IMR-90 (cell line): ENCODE measurements around the gene FAM53B. TPM values are rescaled to one million over a fixed set of nuclear protein-coding genes. Genes with fewer than 3 reads are reported as not detected.

ENCODE experiments used
- ATAC-seq: fragments of 200-7000 bp; cut with Tn5 transposase; 2 replicates; pipeline ENCODE4 v1.9.1; 2020; ENCODE audit warnings: low read depth, mild to moderate bottlenecking, moderate library complexity
- BruUV-seq: library from RNA; stranded (reverse); fragments of 400-500 nt; replicated peaks from 2 replicates; lab custom pipeline; 2021; lab: Mats Ljungman, UMichigan
- CTCF ChIA-PET: fragments of 300-600 bp; formaldehyde crosslinking; extraction: SDS; loops from one replicate; lab custom pipeline; 2021; ENCODE audit warnings: antibody characterized with exemption; lab: Yijun Ruan, JAX
- POLR2A ChIA-PET: fragments of 300-600 bp; sonication (Branson Sonifier 250); formaldehyde crosslinking; loops from one replicate; lab custom pipeline; 2022; ENCODE audit warnings: antibody characterized with exemption; ENCODE audit not compliant: unreplicated experiment; lab: Charles Lee
- DNase-seq: peaks from one replicate; pipeline ENCODE4 v3.0.0; 2013
- H2AFZ ChIP-seq: replicated peaks from 2 replicates; pipeline ENCODE3; 2013; ENCODE audit warnings: low read length, mild to moderate bottlenecking; ENCODE audit not compliant: poor library complexity
- H2AK5ac ChIP-seq: 2 replicates; pipeline ENCODE4 v1.6.1; 2013; ENCODE audit warnings: low read depth, low read length, inconsistent platforms
- H2AK9ac ChIP-seq: replicated peaks from 2 replicates; pipeline ENCODE3; 2013; ENCODE audit warnings: mild to moderate bottlenecking, low read depth, low read length, moderate library complexity; ENCODE audit not compliant: poor library complexity
- H2BK120ac ChIP-seq: 2 replicates; pipeline ENCODE4 v1.6.1; 2013; ENCODE audit warnings: low read depth, low read length, inconsistent platforms
- H2BK15ac ChIP-seq: 3 replicates; pipeline ENCODE4 v1.6.1; 2013; ENCODE audit warnings: low read depth, low read length, inconsistent platforms
- H2BK20ac ChIP-seq: 2 replicates; pipeline ENCODE4 v1.6.1; 2013; ENCODE audit warnings: low read depth, mild to moderate bottlenecking, inconsistent platforms, low read length, moderate library complexity
- H2BK5ac ChIP-seq: 2 replicates; pipeline ENCODE4 v1.6.1; 2013; ENCODE audit warnings: mild to moderate bottlenecking, low read depth, low read length, inconsistent platforms; ENCODE audit not compliant: poor library complexity, severe bottlenecking
- H3K14ac ChIP-seq: replicated peaks from 2 replicates; pipeline ENCODE4 v1.6.1; 2013; ENCODE audit warnings: low read depth, low read length, inconsistent platforms
- H3K18ac ChIP-seq: 2 replicates; pipeline ENCODE4 v1.6.1; 2013; ENCODE audit warnings: low read depth, low read length, control low read depth
- H3K23ac ChIP-seq: 2 replicates; pipeline ENCODE4 v1.6.1; 2013; ENCODE audit warnings: low read depth, low read length, inconsistent platforms
- H3K27ac ChIP-seq: 2 replicates; pipeline ENCODE4 v1.5.1; 2013; ENCODE audit warnings: mild to moderate bottlenecking, control low read depth, low read length; ENCODE audit not compliant: insufficient read depth
- H3K27me3 ChIP-seq: 2 replicates; pipeline ENCODE4 v1.6.1; 2013; ENCODE audit warnings: low read length; ENCODE audit not compliant: control insufficient read depth, insufficient read depth
- H3K36me3 ChIP-seq: 2 replicates; pipeline ENCODE4 v1.6.1; 2013; ENCODE audit warnings: low read length, mixed read lengths; ENCODE audit not compliant: control insufficient read depth, insufficient read depth
- H3K4ac ChIP-seq: 2 replicates; pipeline ENCODE4 v1.6.1; 2013; ENCODE audit warnings: low read depth, low read length, inconsistent platforms
- H3K4me1 ChIP-seq: 2 replicates; pipeline ENCODE4 v1.6.1; 2013; ENCODE audit warnings: low read length, mixed read lengths; ENCODE audit not compliant: control insufficient read depth, insufficient read depth
- H3K4me2 ChIP-seq: 2 replicates; pipeline ENCODE4 v1.6.1; 2013; ENCODE audit warnings: low read depth, mild to moderate bottlenecking, control low read depth, low read length, moderate library complexity
- H3K4me3 ChIP-seq: 2 replicates; pipeline ENCODE4 v1.5.1; 2013; ENCODE audit warnings: low read depth, mild to moderate bottlenecking, control low read depth, low read length, moderate library complexity; ENCODE audit not compliant: insufficient read depth
- H3K56ac ChIP-seq: 2 replicates; pipeline ENCODE4 v1.6.1; 2013; ENCODE audit warnings: low read length, inconsistent platforms; ENCODE audit not compliant: insufficient read depth; ENCODE audit errors: extremely low read depth
- H3K79me1 ChIP-seq, 2 experiments: 2 replicates each; pipeline ENCODE4 v1.6.1; 2013; ENCODE audit warnings: low read length in 2 of 2, inconsistent platforms in 1 of 2, low read depth in 1 of 2
- H3K9ac ChIP-seq: 2 replicates; pipeline ENCODE4 v1.6.1; 2013; ENCODE audit warnings: low read depth, low read length, control low read depth
- H3K9me1 ChIP-seq: 2 replicates; pipeline ENCODE4 v1.6.1; 2013; ENCODE audit warnings: low read length, inconsistent platforms; ENCODE audit not compliant: insufficient read depth
- H3K9me3 ChIP-seq: 2 replicates; pipeline ENCODE4 v1.6.1; 2013; ENCODE audit warnings: low read length; ENCODE audit not compliant: control insufficient read depth, insufficient read depth
- H4K20me1 ChIP-seq: 2 replicates; pipeline ENCODE4 v1.6.1; 2013; ENCODE audit warnings: low read length, inconsistent platforms; ENCODE audit not compliant: insufficient read depth
- H4K5ac ChIP-seq: 2 replicates; pipeline ENCODE4 v1.6.1; 2013; ENCODE audit warnings: mild to moderate bottlenecking, low read depth, low read length, control low read depth
- H4K8ac ChIP-seq, 2 experiments: 2 replicates each; pipeline ENCODE4 v1.6.1; 2013; ENCODE audit warnings: low read depth in 2 of 2, low read length in 2 of 2, control low read depth in 1 of 2, inconsistent platforms in 1 of 2
- H4K91ac ChIP-seq: 2 replicates; pipeline ENCODE4 v1.6.1; 2013; ENCODE audit warnings: low read depth, low read length, inconsistent platforms; ENCODE audit not compliant: insufficient read depth
- FOS ChIP-seq: fragments of 150-350 bp; IDR thresholded peaks from 2 replicates; pipeline ENCODE4 v1.6.1; 2016; ENCODE audit warnings: low read depth, low read length
- MXI1 ChIP-seq: IDR thresholded peaks from 2 replicates; pipeline ENCODE4 v1.6.1; 2012; ENCODE audit warnings: low read depth, mild to moderate bottlenecking, low read length, moderate library complexity, borderline replicate concordance
- POLR2A ChIP-seq: IDR thresholded peaks from 2 replicates; pipeline ENCODE4 v1.6.1; 2012; ENCODE audit warnings: mild to moderate bottlenecking, low read depth, low read length
- WGBS, 2 experiments: methylation state at CpG; one replicate each; pipeline versions ENCODE4 v1.1.5 to v1.1.7; 2013; ENCODE audit warnings: missing lambda C conversion rate in 2 of 2; ENCODE audit not compliant: insufficient read length in 1 of 2; ENCODE audit errors: extremely low coverage in 2 of 2; 5-methylcytosine and 5-hydroxymethylcytosine counted together
- dilution Hi-C: fragments of 300-500 bp; cut with HindIII; formaldehyde crosslinking; loops from one replicate; pipeline ENCODE4 v1.14.3; 2018; ENCODE audit warnings: low sequenced_read_pairs; ENCODE audit not compliant: unreplicated experiment
- in situ Hi-C: fragments of 300-500 bp; cut with MboI; formaldehyde crosslinking; loops from 3 replicates; pipeline ENCODE4 v1.14.3; 2019; ENCODE audit warnings: low sequenced_read_pairs, inconsistent platforms, mixed read lengths
- intact Hi-C: fragments of 100-400 bp; cut with micrococcal nuclease; formaldehyde crosslinking; loops from 2 replicates; pipeline ENCODE4 v1.10.0; 2022
- polyA plus RNA-seq, 3 experiments: library from polyadenylated mRNA; depleted of rRNA; stranded (reverse); fragments of >200 nt; gene quantifications; 2 replicates each; pipeline ENCODE4 v1.2.3, GENCODE V29; 2012; ENCODE audit warnings: low replicate concordance in 1 of 3
- total RNA-seq: library from RNA; depleted of rRNA; stranded (reverse); fragments of >200 nt; gene quantifications from 2 replicates; pipeline ENCODE4 v1.2.3, GENCODE V29; 2012
- TF ChIP-seq, protein P1 (sequence below): conservative IDR thresholded peaks from 2 replicates; pipeline ENCODE4 v1.5.1; 2012; ENCODE audit warnings: mild to moderate bottlenecking, low read depth, low read length, improper control_type of control experiment

FAM53B gene
- total and polyA plus RNA-seq, 2 of the 4 experiments (the other 2 are of a cell fraction) = 3.8 to 5.7 TPM

DNA sequence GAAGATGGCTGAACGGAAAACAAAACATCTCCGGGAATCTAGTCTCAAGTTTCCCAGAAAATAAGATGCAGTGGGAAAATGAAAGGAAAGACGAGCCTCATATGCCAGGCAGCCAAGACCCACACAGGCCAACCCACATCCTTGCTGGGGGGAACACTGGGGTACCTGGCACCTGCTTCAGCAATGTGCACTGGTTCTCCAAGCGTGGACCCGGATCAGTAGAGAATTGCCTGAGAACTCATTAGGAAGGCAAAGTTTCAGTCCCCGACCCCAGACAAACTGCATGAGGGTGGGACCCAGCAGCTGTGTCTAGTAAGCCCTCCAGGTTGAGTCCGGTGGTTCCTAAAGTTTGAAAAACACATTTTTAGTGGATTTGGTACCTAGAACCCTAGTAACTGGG lies 18.4 kb downstream of the FAM53B start:
- H3K4me2 ChIP-seq = no peak overlapping the region
- no peak overlapping the region for H2BK120ac ChIP-seq
- H3K4ac ChIP-seq = no peak overlapping the region
- dilution Hi-C loops = no loop called here
- H3K14ac ChIP-seq = no peak overlapping the region
- no peak overlapping the region for H2BK15ac ChIP-seq
- H3K9ac ChIP-seq = no peak overlapping the region
- TF ChIP-seq POLR2A (no peak), FOS (no peak), MXI1 (no peak)
- TF ChIP-seq, protein P1, sequence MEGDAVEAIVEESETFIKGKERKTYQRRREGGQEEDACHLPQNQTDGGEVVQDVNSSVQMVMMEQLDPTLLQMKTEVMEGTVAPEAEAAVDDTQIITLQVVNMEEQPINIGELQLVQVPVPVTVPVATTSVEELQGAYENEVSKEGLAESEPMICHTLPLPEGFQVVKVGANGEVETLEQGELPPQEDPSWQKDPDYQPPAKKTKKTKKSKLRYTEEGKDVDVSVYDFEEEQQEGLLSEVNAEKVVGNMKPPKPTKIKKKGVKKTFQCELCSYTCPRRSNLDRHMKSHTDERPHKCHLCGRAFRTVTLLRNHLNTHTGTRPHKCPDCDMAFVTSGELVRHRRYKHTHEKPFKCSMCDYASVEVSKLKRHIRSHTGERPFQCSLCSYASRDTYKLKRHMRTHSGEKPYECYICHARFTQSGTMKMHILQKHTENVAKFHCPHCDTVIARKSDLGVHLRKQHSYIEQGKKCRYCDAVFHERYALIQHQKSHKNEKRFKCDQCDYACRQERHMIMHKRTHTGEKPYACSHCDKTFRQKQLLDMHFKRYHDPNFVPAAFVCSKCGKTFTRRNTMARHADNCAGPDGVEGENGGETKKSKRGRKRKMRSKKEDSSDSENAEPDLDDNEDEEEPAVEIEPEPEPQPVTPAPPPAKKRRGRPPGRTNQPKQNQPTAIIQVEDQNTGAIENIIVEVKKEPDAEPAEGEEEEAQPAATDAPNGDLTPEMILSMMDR = no peak
- H3K36me3 ChIP-seq = peaks cover 2% of the 10 kb centered on the region; the same call in 1 of the 2 replicates
- H4K5ac ChIP-seq = no peak overlapping the region
- H4K91ac ChIP-seq = no peak overlapping the region
- peaks cover 3% of the 10 kb centered on the region; the same call in 1 of the 2 replicates for H3K9me1 ChIP-seq
- H2AFZ ChIP-seq = no peak overlapping the region
- in situ Hi-C loops = no loop called here
- H3K4me1 ChIP-seq = peaks cover 5% of the 10 kb centered on the region; the same call in 1 of the 2 replicates
- intact Hi-C loops = no loop called here
- H3K9me3 ChIP-seq = no peaks in the 10 kb centered on the region
- DNase-seq (no peak), ATAC-seq (no peak)
- H2AK5ac ChIP-seq = no peak overlapping the region
- H2AK9ac ChIP-seq = no peak overlapping the region
- H3K18ac ChIP-seq = no peak overlapping the region
- POLR2A ChIA-PET = no interaction called here
- H3K27me3 ChIP-seq = no peaks in the 10 kb centered on the region
- WGBS, 2 experiments = 93% methylated on average over 3 of the region's 7 CpGs; no CpG with 5 or more reads in 1 of the 2 experiments
- no peak overlapping the region for H3K56ac ChIP-seq
- peaks cover 8% of the 10 kb centered on the region in 2 experiments; a peak in 2 of 4 replicates for H3K79me1 ChIP-seq
- CTCF ChIA-PET = no interaction called here
- no peak overlapping the region for H3K27ac ChIP-seq
- H4K20me1 ChIP-seq = peaks cover 9% of the 10 kb centered on the region
- no peak overlapping the region for H3K23ac ChIP-seq
- no peak overlapping the region for H2BK20ac ChIP-seq
- H3K4me3 ChIP-seq = no peak overlapping the region
- H4K8ac ChIP-seq = no peak overlapping the region
- no TSS peak for BruUV-seq
- H2BK5ac ChIP-seq = no peak overlapping the region
